Neural progenitor cell (in vitro differentiated cells): ENCODE results near the gene COL26A1. TPM values are rescaled to one million over a fixed set of nuclear protein-coding genes. Genes with fewer than 3 reads are reported as not detected.

Experiments
- DNase-seq: peaks from one replicate; pipeline ENCODE4 v3.0.0-alpha.2; 2016; ENCODE audit warnings: low spot score
- H2AFZ ChIP-seq: fragments of 200-600 bp; sonication (generic); replicated peaks from 2 replicates; pipeline ENCODE4 v1.6.1; 2016; ENCODE audit warnings: antibody characterized with exemption
- H3F3A ChIP-seq: fragments of 200-600 bp; sonication (generic); 2 replicates; pipeline ENCODE4 v1.6.1; 2016; ENCODE audit warnings: antibody characterized with exemption, low read depth
- H3K27ac ChIP-seq: fragments of 200-600 bp; sonication (generic); 2 replicates; pipeline ENCODE4 v1.5.1; 2016; ENCODE audit warnings: mild to moderate bottlenecking
- H3K27me3 ChIP-seq: fragments of 200-600 bp; sonication (generic); 2 replicates; pipeline ENCODE4 v1.6.1; 2016; ENCODE audit warnings: mild to moderate bottlenecking, moderate library complexity
- H3K36me3 ChIP-seq: fragments of 200-600 bp; sonication (generic); 2 replicates; pipeline ENCODE4 v1.5.1; 2016
- H3K4me1 ChIP-seq: fragments of 200-600 bp; sonication (generic); 2 replicates; pipeline ENCODE4 v1.6.1; 2016; ENCODE audit warnings: mixed run types
- H3K4me2 ChIP-seq: fragments of 200-600 bp; sonication (generic); 2 replicates; pipeline ENCODE4 v1.6.1; 2016
- H3K4me3 ChIP-seq: fragments of 200-600 bp; sonication (generic); 2 replicates; pipeline ENCODE4 v1.5.1; 2016
- H3K79me2 ChIP-seq: fragments of 200-600 bp; sonication (generic); 2 replicates; pipeline ENCODE4 v1.6.1; 2016; ENCODE audit warnings: low read depth
- H3K9ac ChIP-seq: fragments of 200-600 bp; sonication (generic); 2 replicates; pipeline ENCODE4 v1.6.1; 2016
- H3K9me3 ChIP-seq: fragments of 200-600 bp; sonication (generic); 2 replicates; pipeline ENCODE4 v1.5.1; 2016; ENCODE audit warnings: low read depth
- H4K20me1 ChIP-seq: fragments of 200-600 bp; sonication (generic); 2 replicates; pipeline ENCODE4 v1.6.1; 2016; ENCODE audit warnings: low read depth
- H3K27ac Mint-ChIP-seq: 3 replicates; pipeline ENCODE4 v1.8.0; 2021; ENCODE audit warnings: mixed read lengths
- H3K27me3 Mint-ChIP-seq: 2 replicates; pipeline ENCODE4 v1.8.0; 2022; ENCODE audit warnings: low read depth, mild to moderate bottlenecking, inconsistent platforms, moderate library complexity, mixed read lengths; ENCODE audit not compliant: insufficient read depth
- H3K36me3 Mint-ChIP-seq: 3 replicates; pipeline ENCODE4 v1.8.0; 2021; ENCODE audit warnings: mixed read lengths
- H3K4me1 Mint-ChIP-seq: 3 replicates; pipeline ENCODE4 v1.8.0; 2021; ENCODE audit warnings: mixed read lengths
- H3K4me3 Mint-ChIP-seq: 3 replicates; pipeline ENCODE4 v1.8.0; 2021; ENCODE audit warnings: mild to moderate bottlenecking, moderate library complexity, mixed read lengths
- H3K9me3 Mint-ChIP-seq: 3 replicates; pipeline ENCODE4 v1.8.0; 2020; ENCODE audit warnings: mixed read lengths
- CTCF ChIP-seq: fragments of 200-600 bp; sonication (generic); IDR thresholded peaks from 2 replicates; pipeline ENCODE4 v1.5.1; 2017; ENCODE audit warnings: antibody characterized with exemption, mild to moderate bottlenecking
- EZH2phosphoT487 ChIP-seq: fragments of 200-600 bp; sonication (generic); IDR thresholded peaks from 2 replicates; pipeline ENCODE4 v1.6.1; 2017; ENCODE audit warnings: antibody characterized with exemption
- total RNA-seq: library from RNA; depleted of rRNA; stranded (reverse); fragments of >200 nt; gene quantifications from 2 replicates; pipeline ENCODE4 v1.2.3, GENCODE V29; 2015; ENCODE audit warnings: low replicate concordance

Gene COL26A1
- total RNA-seq, result 26.7 and 80.0 TPM in 2 replicates

GRCh38 chr7:101362334-101363195 lies at the start of gene COL26A1:
COL26A1 (plus strand) TSS chr7:101362875; CDS start chr7:101363033, 158 bp downstream.
- H3K4me1 ChIP-seq, result no peaks in the 10 kb centered on the region
- H3K4me2 ChIP-seq, result peak within 1 kb of the TSS; percentile 93
- H2AFZ ChIP-seq, result peak within 1 kb of the TSS; percentile 95
- peak within 1 kb of the TSS; percentile 90 for H3K4me3 Mint-ChIP-seq
- H3K9ac ChIP-seq, result peak within 1 kb of the TSS; percentile 56
- H3K27ac ChIP-seq, result no peak within 1 kb of the TSS
- H3K27me3 Mint-ChIP-seq, result peaks cover 5% of the 10 kb centered on the region
- peaks cover 7% of the 10 kb centered on the region for H3F3A ChIP-seq
- peak; percentile 27 for TF ChIP-seq EZH2phosphoT487
- TF ChIP-seq CTCF, result no peak
- peak within 1 kb of the TSS; percentile 89 for H3K4me3 ChIP-seq
- peaks cover 5% of the 10 kb centered on the region for H4K20me1 ChIP-seq
- H3K4me1 Mint-ChIP-seq, result peaks cover 20% of the 10 kb centered on the region
- no peaks in the 10 kb centered on the region for H3K9me3 Mint-ChIP-seq
- peaks cover 11% of the 10 kb centered on the region for H3K27me3 ChIP-seq
- H3K36me3 ChIP-seq, result no peaks in the 10 kb centered on the region
- H3K9me3 ChIP-seq, result no peaks in the 10 kb centered on the region
- peaks cover 11% of the 10 kb centered on the region for H3K36me3 Mint-ChIP-seq
- H3K27ac Mint-ChIP-seq, result peak within 1 kb of the TSS; percentile 25
- peak; percentile 83 for DNase-seq
- peaks cover 44% of the 10 kb centered on the region for H3K79me2 ChIP-seq

GRCh38 chr7:101315336-101315735 lies 47.3 kb upstream of the COL26A1 start:
- H3F3A ChIP-seq, result peaks cover 18% of the 10 kb centered on the region
- H3K27ac ChIP-seq, result no peak overlapping the region
- no peak overlapping the region for H3K27ac Mint-ChIP-seq
- peak; percentile 57 for DNase-seq
- H2AFZ ChIP-seq, result no peak overlapping the region
- no peak overlapping the region for H3K4me2 ChIP-seq
- no peaks in the 10 kb centered on the region for H3K36me3 ChIP-seq
- no peaks in the 10 kb centered on the region for H3K27me3 ChIP-seq
- H3K4me1 Mint-ChIP-seq, result no peaks in the 10 kb centered on the region
- no peaks in the 10 kb centered on the region for H3K4me1 ChIP-seq
- peak; percentile 84 for TF ChIP-seq CTCF
- no peak for TF ChIP-seq EZH2phosphoT487
- H3K79me2 ChIP-seq, result no peaks in the 10 kb centered on the region
- H4K20me1 ChIP-seq, result no peaks in the 10 kb centered on the region
- no peaks in the 10 kb centered on the region for H3K9me3 ChIP-seq
- peaks cover 5% of the 10 kb centered on the region for H3K27me3 Mint-ChIP-seq
- no peak overlapping the region for H3K4me3 ChIP-seq
- peaks cover 18% of the 10 kb centered on the region for H3K9me3 Mint-ChIP-seq
- H3K4me3 Mint-ChIP-seq, result no peak overlapping the region
- H3K36me3 Mint-ChIP-seq, result peaks cover 36% of the 10 kb centered on the region
- H3K9ac ChIP-seq, result no peak overlapping the region

- Histone ChIP-seq H4K20me1 (no peaks in the 10 kb centered on the region), H3K27ac (no peak overlapping the region), H3K4me3 (no peak overlapping the region), H3K79me2 (peaks cover 7% of the 10 kb centered on the region), H3K36me3 (no peaks in the 10 kb centered on the region), H3K4me2 (no peak overlapping the region), H3K9me3 (no peaks in the 10 kb centered on the region), H3K4me1 (peaks cover 5% of the 10 kb centered on the region), H3K9ac (no peak overlapping the region), H2AFZ (no peak overlapping the region), H3K27me3 (no peaks in the 10 kb centered on the region), H3F3A (peaks cover 17% of the 10 kb centered on the region)
- H3K27ac Mint-ChIP-seq, result no peak overlapping the region
- peaks cover 15% of the 10 kb centered on the region for H3K36me3 Mint-ChIP-seq
- peaks cover 13% of the 10 kb centered on the region for H3K4me1 Mint-ChIP-seq
- H3K27me3 Mint-ChIP-seq, result peaks cover 5% of the 10 kb centered on the region
- H3K4me3 Mint-ChIP-seq, result no peak overlapping the region
- no peak for TF ChIP-seq EZH2phosphoT487
- no peak for TF ChIP-seq CTCF
- no peaks in the 10 kb centered on the region for H3K9me3 Mint-ChIP-seq
- no peak for DNase-seq
Measured at GRCh38 chr7:101319401-101319800, 43.3 kb upstream of the COL26A1 start.
